Activated T-cell treated with anti-CD3 and anti-CD28 coated beads for 4 hours (primary cell): ENCODE results near the gene RAD23B.

ENCODE experiments used
- DNase-seq: peaks from one replicate; pipeline ENCODE4 v3.0.0-alpha.2; 2020

Gene RAD23B

DNA sequence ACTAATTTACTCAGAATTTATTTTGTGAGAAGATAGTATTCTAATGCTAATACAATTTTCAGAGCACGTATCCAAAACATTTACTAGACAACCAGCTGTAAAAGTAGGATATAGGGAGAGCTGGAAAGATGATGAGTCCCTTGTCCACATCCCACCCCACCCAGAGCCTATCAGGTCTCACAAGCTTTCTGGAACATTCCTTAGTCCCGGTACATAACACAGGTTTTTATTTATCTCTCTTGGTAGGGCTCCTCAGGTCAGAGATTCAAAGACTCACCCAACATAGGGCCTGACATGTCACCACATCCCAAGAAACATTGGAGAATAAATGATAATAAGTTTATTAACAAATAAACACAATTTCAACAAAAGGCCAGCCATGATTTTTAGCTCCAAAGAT, 13.8 kb upstream of the RAD23B start:
- no peak for DNase-seq

DNA sequence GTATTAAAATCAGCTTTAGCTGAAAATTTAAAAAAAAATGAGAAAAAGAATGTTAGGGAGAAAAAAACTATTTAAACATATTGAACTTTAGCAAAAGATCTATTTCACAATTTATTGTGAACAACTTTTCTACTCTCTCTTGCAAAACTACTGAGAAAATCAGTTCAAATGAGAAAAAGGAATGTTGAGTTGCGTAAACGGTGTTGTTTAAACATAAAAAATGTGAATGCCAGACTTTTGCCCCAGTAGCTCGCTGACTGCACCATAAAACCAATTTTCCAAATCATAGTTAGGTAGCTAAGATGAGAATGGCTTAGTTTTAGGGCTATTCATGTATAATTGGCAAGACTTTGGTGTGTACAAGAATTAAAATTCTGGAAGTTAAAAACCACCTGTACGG, 13.4 kb upstream of the RAD23B start:
- no peak for DNase-seq

DNA sequence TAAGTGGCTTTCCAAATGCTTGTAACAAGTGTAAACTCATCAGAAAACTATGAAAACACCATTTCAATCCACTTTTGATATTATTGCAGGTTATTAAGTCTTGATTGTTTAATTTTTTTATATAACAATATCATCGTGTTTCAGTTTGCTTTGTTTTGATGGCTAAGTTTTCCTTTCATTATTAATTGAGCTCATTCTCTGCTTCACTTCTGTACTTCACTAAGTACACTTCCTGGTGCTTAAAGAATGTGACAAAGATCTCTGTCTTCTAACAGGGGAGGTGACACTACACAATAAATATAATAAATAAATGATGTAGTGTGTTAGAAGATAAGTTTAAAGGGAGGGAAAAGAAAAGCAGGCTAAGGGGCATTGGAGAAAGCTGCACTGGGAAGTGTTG, 13.0 kb upstream of the RAD23B start:
- DNase-seq: no peak

DNA sequence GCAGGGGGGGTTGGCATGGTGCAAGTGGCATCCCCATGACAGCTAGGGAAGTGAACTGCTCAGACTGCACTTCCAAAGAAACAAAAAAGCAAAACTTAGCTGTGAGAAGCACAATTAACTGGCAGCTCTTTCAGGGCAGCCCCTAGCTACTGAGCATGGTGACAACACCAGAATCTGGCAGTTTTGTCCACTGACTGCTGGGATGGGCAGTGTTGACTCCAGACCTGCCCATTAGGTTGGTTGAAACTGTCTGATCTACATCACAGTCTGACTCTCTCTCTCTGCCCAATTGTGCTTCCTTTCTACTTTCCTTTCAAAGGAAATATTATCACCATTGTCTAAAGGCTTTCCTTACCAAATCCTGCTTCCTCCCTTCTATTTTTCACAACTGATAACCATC, 12.5 kb upstream of the RAD23B start:
- no peak for DNase-seq

DNA sequence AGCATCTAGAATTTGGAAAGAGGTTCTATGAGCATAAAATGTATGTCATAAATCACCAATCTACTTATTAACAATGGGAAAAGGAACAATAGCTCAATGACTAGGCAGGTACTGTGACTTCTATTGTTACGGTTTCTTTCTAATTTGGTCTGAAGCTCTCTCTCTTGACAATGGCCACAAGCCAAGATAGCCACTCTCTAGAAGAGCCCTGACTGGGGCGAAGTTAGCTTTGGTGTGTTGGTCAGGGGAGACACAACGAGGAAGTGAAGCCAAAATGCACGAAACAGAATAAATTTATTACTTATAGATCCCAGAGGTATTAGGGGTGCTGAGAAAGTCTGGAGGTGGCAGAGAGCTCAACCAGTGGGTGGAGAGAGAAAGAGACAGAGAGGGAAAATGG, 9.4 kb upstream of the RAD23B start:
- DNase-seq: no peak

DNA sequence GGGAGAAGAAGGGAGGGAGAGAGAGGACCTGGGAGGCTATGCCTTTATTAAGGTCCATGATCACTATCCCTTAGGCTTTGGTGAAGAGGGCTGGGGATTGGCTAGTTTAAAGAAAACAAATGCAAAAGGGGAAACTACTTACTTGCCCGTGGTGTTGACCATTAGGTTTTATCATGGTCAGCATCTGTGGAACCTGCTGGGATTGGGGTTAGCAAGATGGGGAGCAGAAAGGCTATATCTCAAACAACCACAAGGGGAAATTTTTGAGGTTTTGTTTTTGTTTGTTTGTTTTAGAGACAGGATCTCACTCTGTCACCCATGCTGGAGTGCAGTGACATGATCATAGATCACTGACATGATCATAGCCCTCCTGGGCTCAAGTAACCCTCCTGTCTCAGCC, 9.0 kb upstream of the RAD23B start:
- DNase-seq: no peak

DNA sequence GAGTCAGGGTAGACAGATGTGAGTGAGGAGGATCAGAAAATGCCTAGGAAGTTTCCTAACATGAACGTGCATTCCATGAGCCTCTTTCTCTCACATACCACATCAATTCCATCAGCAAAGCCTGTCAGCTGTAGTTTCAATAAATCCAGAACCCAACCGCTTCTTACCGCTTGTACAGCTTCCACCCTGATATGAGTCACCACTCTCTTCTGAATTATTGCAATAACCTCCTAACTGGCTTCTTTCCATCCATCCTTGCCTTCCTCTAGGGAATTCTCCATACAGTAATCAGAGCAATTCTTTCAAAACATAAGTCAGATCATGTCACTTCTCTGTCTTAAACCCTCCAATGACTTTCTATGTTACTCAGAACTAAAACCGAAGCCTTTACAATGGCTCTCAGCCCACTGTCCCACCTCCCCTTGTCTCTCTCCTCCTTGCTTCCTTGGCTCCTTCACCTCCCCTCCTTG, 8.1 kb upstream of the RAD23B start:
- DNase-seq: no peak

DNA sequence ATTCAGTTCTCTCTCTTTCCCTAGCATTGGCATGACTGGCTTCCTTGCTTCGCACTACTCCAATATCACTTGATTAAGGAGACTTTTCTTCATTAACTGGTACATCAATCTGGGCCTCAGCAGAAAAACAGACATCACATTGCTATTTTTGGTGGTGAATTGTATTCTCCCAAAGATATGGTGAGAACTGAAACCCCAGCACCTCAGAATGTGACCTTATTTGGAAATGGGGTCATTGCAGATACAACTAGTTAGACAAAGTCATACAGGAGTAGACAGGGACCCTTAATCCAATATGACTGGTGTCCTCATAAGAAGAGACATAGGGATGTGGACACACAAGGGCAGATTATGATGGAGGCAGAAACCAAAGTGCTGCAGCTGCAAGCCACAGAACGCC, 7.5 kb upstream of the RAD23B start:
- DNase-seq: no peak

DNA sequence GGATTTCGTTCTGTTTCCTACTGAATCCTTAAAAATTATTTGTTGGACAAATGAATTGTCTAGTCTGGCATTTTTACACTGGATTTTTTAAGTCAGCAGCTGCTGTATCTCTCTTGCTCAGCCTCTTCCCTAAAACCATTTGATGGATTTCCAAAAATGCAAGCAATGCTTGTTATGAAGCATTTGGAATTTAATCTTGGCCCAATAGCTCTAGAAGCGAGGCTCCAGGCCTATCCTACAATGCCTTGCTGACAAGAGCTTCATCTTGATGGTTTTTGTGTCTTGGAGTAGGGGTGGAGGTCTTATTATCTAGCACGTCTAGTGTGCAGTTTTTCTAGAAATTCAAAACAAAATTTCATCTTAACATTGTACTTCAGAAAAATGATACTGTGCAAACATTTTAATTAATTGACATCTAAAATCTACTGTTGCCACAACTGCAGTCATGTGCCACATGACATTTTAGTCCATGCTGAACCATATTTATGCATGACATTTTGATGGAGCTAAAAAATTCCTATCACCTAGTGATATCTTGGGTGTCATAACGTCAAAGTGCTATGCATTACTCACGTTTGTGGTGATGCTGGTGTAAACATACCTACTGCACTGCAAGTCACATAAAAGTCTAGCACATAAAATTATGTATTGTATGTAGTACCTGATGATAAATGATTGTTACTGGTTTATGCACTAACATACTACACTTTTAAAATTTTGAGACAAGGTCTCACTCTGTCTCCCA, 5.9 kb upstream of the RAD23B start:
- DNase-seq: no peak

DNA sequence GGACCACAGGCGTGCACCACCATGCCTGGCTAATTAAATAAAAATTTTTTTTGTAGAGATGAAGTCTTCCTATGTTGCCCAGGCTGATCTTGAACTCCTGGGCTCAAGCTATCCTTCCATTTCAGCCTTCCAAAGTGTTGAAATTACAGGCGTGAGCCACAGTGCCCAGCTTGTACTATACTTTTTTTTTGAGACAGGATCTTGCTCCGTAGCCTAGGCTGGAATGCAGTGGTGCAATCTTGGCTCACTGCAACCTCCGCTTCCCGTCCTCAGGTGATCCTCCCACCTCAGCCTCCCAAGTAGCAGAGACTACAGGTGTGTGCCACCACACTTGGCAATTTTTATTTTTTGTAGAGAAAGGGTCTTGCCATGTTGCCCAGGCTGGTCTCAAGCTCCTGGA, 5.3 kb upstream of the RAD23B start:
- no peak for DNase-seq

DNA sequence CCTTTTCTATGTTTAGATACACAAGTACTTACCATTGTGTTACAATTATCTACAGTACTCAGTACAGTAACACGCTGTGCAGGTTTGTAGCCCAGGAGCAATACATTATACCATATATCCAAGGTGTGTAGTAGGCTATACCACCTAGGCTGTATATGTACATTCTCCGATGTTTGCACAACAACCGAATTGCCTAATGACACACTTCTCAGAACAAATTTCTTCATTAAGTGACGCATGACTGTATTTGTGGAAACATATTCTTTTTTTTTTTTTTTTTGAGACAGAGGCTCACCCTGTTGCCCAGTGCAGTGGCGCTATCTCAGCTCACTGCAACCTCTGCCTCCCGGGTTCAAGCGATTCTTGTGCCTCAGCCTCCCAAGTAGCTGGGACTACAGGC, 4.0 kb upstream of the RAD23B start:
- no peak for DNase-seq

DNA sequence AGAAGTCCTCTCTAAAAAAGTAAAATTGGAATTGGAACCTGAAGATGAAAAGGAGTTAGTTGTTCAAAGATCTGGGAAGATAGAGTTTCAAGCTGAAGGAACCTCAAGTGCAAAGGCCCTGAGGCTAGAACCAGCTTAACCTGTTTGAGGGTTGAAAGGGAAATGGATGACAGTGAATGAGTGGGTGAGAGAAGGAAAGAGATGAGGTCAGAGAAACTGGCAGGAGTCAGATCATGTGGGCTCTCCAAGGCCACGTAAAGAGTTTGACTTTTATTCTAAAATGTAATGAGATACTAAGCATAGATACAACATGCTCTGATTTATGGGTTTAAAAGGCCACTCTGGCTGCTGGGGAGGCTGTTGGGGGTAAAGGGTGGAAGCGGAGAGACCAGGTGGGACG, 2.5 kb upstream of the RAD23B start:
- no peak for DNase-seq

DNA sequence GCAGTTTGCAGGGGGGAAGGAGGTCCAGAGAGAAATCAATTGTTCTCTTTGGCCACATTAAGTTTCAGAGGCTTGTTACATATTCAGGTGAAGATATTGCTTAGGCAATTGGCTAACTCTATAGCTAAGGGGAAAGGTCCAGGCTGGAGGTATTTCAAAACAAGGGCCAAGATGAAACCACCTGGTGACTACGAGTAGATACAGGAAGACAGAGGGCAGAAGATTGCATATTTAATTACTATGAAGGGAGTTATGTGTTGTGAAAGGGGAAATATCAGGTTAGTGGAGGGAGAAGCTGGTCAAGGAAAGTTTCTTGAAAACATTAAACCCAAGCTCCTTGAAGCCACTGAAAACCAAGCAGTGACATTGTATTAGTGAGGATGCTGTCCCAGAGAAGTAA, 1.9 kb upstream of the RAD23B start:
- no peak for DNase-seq

DNA sequence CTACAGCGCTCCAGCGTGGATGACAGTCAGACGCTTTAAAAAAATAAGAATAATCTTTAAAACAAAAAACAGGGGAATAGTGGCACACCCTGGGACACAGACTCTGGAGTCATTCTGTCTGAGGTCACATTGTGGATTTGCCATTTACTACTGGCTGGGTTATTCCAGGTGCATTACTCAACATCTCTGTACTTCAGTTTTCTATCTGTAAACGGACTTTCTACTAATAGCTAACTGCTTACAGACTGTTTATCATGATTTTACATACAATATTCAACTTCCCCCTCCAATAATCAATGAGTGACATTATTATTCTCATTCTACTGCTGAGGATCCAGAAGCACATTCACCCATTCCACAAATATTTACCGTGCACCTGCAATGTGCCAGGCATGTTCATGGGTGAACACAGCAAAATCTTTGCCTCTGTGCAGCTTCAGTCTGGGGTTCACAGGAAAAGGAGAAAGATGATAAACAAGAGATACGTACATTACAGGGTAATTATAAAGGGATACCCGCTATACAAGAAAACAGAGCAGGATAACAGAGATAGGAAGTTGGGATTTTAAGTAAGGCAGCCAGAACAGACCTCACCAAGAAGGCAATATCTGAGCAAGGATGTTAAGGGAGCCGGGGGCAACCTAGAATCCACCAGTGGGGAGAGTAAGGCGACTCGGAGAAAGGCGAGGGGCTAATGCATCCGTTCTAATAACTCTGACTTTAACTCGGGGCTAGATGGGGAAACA, 984 bp upstream of the RAD23B start:
- no peak for DNase-seq

DNA sequence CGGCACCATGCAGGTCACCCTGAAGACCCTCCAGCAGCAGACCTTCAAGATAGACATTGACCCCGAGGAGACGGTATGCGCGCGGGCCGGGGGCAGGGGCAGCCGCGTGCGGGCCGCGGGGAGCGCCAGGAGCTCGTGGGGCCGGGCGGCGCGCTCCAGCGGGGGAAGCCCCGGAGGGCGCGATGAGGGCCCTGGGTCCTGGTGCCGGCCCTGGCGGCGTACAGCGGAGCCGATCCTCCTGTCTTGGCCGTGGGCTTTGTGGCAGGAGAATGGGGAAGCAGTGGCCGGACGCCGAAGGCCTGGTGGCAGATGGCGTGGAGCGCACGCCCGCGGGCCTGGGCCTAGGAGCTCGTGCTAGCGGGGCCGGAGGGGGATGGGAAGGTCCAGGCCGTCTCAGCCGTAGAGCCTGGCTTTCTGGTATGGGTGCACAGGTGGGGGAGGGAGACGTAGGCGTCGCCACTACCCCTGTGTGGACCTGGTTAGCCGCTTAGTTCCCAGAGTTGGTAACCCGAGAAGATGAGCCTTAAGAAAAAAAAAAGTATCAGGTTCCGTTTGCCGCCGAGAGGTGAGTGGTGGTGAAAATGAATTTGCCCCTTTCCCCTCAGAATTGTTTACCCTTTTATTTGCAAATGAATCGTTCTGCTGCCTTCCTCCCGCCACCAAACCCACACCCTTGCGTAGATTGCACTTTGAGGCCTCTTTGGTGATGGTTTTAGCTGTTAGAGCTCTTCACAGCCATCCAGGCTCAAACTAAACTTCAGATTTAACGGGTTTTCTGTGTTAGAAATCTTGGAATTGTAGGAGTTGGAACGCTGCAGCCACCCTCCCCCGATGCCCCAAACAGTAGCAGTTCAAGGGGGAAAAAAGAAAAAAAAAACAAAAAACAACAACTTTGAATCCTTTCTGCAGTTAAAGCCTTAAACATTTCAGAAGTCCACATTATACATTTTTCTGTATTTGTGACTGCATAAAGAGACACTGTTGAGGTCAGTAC, 841 bp downstream of the RAD23B start:
- peak; percentile 29 for DNase-seq

DNA sequence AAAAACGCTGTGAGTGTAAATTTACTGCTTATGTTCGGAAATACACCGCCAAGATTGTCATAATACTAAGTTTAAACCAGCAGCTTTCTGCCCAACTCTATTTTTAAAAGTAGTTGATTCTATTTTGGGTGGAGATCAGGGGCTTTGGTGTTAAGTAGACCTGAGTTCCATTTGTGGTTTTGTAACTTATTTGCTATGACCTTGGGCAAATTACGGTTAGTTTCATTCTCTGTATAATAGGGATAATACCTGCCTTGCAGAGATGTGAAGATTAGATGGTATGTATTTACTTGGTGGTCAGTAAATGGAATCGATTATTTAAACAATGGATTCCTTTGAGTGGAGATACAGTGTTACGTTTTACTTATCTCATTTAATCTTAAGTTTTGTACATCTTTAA, 1.6 kb downstream of the RAD23B start:
- DNase-seq: no peak

DNA sequence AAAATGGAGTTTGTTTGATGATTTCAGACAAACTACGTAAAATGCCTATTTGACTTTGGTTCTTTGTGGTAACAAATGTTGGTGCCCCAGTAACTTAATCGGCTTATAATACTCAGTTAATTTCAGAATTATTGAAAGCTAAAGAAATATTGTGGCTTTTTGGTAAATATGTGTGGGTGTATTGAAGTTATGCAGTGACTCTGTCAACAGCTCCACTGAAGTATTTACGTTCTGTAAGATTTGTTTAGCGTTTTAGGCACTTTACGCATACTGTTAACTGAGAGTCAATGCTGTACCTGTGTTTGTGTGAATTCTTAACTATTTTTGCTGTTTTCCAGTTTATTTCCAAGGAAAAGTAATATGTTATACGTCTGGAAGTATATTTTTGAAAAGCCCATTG, 2.2 kb downstream of the RAD23B start:
- no peak for DNase-seq

DNA sequence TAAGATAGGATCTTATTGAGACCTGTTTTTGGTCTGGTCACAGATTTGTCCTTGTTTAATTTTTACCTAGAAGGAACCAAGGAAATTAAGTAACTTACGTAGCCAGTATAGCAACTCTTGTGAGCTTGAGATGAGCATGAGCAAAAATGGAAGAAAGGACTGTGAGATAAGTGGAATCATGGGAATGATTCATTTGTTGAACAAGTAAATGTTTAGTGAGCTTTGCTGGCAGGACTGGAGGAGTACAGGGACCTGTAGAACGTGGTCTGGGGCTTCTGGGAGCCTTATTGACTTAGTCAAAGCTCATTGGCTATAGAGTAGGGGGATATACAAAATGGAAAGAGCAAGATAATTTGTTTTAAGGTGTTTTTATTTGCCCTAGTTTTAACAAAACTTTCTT, 3.0 kb downstream of the RAD23B start:
- DNase-seq: no peak

DNA sequence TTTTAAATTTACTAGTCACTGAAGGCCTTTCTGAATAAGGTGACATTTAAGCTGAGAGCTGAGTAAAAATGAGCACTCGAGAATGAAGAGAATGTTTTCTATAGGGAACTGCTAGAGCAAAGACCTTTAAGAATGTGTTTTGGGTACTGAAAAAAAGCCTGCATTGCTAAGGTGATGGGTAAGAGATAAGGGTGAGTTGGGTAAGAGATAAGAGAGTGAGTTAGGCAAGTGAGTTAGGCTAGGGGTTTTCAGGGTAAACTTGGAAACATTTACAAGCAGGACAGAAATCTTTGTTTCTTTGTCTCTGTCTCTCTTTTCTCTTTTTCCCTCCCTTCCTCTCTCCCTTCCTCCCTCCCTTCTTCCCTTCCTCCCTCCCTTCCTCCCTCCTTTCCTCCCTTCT, 5.6 kb downstream of the RAD23B start:
- DNase-seq: no peak

DNA sequence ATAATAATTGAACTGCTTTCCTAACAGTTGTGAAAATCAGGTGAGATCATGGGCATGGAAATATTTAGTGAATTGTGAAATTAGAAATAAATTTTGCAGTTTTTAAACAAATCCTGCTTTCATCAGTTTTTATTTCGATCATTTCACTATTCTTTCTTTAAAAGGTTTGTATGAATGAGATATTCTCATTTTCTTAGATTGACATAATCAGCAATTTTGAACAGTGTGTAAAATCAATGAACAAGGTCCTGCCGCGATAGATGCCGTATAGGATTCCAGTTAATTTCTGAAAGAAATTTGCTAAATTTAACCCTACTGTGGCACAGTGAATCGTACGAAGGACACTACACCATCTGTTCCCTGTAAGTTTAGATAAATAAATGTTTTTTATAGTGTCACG, 7.5 kb downstream of the RAD23B start:
- no peak for DNase-seq

DNA sequence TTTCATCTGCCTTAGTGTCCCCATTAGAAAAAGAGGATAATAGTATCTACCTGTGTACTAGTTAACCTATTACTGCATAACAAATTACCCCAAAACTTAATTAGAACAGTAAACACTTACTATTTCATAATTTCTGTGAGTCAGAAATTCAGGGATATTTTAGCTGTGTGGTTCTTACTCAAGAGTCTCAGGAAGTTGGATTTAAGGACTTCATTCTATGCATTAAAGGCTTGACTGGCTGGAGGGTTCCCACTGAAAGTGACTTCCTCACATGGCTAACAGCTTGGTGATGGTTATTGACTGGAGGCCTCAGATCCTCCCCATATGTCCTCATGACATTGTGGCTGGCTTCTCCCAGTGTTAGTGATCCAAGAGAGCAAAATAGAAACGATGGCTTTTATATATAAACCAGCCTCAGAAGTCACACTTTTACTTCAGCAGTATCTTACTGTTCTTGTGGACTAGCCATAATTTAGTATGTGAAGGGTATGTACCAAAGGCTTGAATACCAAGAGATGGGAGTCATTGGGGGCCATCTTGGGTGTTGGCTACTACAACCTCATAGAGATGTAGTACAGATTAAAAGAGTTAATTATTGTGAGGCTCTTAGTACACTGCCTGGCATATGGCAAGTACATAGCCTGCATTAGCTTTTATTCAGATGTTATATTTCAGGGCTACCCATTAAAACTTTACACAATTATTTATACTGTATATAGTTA, 9.9 kb downstream of the RAD23B start:
- DNase-seq: no peak

DNA sequence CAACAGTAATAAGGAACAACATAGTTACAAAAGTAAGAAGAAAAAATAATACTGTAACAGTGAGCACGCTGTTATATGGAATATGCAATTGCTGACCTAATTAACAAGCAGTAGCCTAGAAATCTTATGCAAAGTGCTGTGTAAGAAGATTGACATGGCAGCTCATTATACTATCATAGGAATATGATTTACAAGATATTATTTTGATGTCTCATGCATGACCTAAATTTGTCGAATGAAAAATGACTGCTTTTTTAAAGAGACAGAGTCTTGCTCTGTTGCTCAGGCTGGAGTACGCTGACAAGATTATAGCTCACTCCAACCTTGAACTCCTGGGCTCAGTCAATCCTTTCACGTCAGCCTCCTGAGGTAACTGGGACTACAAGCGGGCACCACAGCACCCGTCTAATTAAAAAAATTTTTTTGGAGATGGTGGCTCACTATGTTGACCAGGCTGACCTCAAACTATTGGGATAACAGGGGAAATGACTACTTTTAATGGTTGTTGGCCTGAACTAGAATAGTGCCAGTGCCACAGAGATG, 10.5 kb downstream of the RAD23B start:
- DNase-seq: no peak
